Occipital lobe (tissue), 2 donors: ENCODE measurements around the gene ARL17A. TPM values are rescaled to one million over a fixed set of nuclear protein-coding genes. Genes with fewer than 3 reads are reported as not detected.
"Not testable (repeated sequence)": the region's sequence is repeated elsewhere in the genome, so short reads cannot be mapped to it uniquely, and the experiment has no call there.

Experiments used
- DNase-seq: peaks from one replicate; lab custom pipeline; 2025; lab: John Stamatoyannopoulos, UW
- total RNA-seq: library from RNA; depleted of rRNA; stranded (reverse); fragments of >200 nt; gene quantifications from one replicate; pipeline ENCODE4 v1.2.3, GENCODE V29; 2014

Gene ARL17A
- total RNA-seq, result 10.9 TPM

DNA sequence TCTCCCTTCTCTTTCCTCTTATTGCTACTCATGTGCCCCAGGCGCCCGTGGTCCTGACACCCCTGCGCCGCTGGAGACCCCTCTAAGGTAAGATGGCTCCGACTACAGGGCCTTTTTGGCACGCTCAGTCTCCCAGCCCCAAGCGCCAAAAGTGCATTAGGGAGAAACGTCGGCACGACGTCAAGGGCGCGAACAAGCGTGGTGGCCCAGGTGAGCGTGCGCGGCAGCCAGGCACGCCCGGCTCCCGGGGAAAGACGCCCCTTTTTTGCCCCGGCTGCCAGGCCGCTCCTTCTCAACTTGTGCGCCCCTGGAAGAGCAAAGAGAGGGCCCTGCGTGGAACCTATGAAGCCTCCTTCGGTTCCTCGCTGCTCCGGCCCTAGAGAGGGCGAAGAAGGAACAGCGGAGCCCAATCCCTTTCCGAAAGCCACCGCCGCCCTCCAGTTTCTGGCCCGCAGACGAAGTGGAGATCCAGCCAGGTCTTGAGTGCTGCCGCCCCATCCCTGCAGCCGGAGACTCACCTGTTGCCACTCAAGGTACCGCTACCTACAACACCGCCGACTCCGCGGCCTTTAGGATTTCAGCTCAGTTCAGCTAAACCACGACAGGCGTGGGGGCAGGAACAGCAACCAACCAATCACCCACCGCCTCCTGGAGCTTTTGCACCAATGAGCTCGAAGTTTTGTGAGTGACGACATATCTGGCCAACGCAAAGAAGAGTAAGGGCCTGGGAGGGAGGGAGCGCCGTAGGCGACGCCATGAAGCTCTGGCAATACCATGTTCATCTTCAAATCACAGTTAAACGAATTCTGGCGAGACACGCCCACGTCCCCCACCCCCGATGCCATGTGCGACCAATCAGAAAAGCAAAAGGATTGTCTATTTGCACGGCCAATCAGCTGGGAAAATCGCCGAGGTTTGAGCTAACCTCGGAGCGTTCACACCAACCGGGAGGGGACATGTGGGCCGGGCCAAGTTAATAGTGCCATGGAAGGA is at the start of gene ARL17A:
Gene ARL17A, minus strand, starts transcription at position 609 of the 993 bp plus-strand sequence. CDS start 3,369 bp downstream, outside the sequence.
- not testable (repeated sequence) for DNase-seq

DNA sequence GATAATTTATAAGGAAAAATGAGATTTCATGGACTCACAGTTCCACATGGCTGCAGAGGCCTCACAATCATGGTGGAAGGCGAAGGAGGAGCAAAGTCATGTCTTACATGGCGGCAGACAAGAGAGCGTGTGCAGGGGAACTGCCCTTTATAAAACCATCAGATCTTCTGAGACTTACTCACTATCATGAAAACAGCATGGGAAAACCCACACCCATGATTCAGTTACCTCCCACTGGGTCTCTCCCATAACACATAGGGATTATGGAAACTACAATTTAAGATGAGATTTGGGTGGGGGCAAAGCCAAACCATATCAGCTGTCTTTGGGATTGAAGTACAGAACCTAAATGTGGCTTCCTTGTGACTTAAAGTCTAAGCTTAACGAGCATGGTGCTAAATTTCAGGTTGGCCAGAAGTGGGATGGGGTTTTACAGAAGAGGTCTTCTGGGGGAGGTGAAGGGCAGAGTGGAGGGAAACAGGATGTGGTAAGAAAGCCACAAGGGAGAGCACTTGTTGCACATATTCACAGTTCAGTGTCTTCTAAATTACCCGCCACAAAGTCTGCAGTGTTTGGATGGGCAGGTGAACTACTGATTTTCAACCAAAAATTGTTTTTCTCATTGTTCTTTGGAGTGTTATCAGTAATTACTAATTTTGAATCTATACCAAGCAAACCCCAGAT is 49.4 kb upstream of the ARL17A start:
- not testable (repeated sequence) for DNase-seq

DNA sequence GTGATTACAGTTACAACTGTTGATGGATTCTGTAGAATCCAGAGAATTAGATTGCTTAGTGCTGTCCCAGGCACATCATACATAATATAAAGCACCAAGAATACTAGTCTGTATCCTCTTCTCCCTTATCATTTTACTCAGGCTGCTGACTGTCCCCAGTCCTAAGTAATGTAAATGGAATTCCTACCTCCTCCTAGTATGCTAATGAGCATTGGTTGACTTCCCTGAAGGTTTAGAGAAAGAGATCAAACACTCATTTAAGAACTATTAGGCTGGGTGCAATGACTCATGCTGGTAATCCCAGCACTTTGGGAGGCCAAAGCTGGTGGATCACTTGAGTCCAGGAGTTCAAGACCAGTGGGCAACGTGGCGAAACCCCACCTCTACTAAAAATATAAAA is 48.0 kb upstream of the ARL17A start:
- not testable (repeated sequence) for DNase-seq

DNA sequence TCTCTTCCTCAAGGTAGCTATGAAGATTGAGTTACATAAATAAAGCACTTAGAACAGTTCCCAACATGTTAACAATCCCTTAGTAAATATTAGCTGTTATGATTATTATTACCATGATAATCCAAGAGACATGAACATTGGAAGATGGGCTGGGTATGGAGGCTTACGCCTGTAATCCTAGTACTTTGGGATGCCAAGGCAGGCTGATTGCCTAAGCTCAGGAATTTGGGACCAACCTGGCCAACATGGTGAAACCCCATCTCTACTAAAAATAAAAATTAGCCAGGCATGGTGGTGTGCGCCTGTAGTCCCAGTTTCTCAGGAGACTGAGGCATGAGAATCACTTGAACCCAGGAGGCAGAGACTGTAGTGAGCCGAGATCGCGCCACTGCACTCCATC is 45.2 kb upstream of the ARL17A start:
- DNase-seq, result not testable (repeated sequence)

DNA sequence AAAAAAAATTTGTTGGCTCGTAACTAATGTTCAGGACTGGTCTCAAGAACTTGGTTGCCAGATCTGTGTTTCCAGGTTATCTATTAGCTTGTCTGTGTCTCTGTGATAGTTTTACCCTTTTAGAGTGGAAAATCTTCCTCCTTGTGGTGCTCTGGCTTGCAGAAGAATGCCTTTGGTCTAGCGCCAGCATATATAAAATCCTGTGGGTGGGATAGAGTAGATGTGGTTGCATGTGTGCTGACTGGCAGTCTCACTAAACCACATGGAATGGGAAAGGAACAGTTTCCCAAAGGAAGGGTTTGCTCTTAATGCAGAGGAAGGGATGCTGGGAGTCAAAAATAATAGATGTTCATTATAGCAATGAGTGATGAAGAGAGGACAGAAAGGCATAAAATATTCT is 44.3 kb upstream of the ARL17A start:
- not testable (repeated sequence) for DNase-seq

DNA sequence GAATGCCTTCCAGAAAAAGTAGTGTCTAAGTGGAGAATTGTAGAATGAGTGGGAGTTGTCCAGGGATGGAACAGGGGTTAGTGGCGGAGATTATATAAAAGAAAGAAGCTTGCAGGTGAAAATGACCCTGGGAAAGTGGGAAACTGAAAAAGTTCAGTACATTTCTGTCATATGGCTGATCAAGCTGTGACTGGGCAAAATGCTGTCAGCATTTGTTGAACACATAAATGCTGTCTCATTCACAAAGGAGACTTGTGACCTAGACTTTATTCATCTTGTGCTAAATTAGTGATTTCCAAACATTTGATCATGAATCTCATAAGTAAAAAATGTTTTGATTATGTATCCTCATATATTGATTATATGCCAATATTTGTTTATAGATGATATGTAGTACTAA is 39.5 kb upstream of the ARL17A start:
- not testable (repeated sequence) for DNase-seq

DNA sequence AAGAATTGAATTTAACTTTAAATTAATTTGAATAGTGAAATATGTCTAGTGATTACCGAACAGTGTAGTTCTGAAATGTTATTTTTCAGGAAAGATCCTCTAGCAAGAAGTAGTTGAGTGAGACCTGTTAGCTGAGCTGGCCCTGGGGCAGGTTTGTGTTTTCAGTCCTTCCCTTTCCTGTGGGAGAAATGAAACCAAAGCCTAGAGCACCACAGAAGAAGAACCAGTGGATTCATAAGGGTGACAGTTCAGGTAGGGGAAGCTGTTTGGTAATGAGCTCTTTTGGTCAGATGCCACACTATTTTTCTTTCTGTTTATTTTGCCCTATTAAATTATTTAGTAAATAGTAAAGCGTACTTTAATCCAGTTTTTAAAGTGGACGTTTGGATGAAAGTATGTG is 37.6 kb upstream of the ARL17A start:
- not testable (repeated sequence) for DNase-seq

DNA sequence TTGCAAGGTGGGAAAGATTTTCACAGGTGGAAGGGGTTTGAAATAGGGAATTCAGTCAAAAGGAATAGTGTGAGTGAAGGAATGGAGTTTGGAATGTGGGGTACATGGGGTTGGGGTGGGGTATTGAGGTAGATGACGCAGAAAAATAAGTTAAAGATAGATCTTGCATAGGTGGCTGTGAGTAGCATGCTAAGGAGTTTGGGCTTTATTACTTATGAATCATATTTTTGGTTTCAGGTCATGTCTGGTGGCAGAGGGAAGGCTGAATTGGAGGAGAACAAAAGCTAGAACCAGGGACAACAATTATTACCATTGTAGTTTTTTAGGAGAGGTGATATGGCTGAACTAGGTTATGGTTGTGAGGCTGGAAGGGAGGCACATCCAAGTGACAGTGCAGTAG is 34.4 kb upstream of the ARL17A start:
- not testable (repeated sequence) for DNase-seq

DNA sequence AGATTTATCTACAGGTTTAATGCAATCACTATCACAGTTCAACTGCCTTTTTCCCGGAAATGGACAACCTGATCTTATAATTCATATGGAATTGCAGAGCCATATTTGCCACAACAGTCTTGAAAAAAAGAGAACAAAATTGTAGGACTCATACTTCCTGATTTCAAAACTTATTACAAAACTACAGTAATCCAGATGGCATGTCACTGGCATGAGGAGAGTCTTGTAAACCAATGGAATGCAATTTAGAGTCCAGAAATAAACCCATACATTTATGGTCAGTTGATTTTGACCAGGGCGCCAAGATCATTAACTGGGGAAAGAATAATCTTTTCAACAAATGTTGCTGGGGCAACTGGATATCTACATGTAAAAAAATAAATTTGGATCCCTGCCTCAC is 31.8 kb upstream of the ARL17A start:
- DNase-seq, result not testable (repeated sequence)

DNA sequence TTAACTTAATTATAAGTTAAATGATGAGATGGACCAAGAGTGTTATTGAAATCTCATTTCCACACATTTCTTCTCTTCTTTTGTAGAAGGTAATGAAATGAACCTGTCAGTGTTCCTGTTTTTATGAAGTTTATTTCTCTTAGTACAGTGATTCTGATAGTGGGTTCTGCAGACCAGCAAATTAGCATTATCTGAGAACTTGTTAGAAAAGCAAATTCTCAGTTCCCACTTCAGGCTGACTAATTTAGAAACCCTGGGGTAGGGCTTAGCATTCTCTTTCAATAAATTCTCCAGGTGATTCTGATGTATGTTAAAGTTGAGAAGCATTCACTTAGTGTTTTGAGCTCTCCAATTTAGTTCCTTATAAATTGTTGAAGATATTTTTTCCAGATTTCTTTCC is 23.6 kb upstream of the ARL17A start:
- not testable (repeated sequence) for DNase-seq

DNA sequence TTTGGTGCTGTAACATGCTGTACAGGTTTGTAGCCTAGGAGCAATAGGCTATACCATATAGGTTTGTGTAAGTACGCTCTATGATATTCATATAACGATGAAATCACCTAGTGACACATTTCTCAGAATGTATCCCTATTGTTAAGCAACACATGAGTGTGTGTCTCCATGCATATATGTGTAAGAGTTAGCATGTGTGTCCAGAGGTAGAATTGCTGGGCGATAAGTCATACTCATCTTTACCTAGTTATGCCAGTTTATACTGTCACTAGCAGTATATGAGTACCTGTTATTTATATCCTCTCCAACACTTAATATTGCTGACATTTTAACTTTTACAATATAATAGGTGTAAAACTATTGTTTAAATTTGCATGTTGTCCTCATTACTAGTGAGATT is 21.3 kb upstream of the ARL17A start:
- not testable (repeated sequence) for DNase-seq

DNA sequence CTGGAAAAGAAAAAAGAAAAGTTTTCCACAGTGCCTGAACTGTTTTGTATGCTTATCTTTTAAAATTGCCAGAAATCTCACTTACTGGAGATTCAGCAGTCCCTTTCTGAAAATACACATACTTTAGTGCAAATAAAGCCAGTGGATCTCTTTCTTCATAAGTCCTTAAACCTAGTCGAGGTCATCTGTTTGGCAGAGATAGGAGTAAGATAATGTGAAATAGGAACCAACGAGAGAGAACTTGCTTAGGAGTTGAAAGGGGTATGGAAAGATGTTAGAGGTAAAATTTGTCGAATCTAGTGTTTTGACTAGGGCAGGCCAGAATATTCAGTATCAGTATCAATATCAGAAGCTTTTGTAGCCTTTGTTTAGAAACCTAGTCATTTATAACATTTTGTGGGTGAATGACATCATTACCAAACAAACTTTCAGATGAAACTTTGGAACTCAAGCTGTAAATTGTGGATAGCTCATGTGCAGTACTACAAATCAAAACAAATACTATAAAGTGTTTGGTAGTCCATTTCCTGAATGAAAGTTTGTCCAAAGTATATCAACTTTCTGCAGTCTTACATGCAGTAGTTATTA is 18.9 kb upstream of the ARL17A start:
- DNase-seq, result not testable (repeated sequence)

DNA sequence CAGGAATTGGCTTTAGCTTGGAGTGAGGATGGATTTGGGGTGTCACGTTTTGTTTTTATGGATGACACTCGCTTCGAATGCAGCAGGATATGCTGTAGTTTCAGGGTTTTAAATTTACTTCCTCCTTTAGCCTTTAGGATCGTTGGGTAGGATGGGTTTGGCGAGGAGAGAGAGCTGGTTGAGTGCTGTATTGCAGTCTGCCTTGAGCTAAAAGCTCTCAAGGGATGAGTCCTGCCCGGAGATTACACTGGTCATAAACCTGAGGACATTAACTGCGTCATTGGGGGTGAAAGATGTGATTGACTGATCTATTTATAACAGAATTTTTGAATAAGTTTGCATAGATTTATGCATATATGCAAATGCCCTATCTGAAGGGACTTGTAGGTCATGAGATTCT is 11.8 kb upstream of the ARL17A start:
- DNase-seq, result not testable (repeated sequence)

DNA sequence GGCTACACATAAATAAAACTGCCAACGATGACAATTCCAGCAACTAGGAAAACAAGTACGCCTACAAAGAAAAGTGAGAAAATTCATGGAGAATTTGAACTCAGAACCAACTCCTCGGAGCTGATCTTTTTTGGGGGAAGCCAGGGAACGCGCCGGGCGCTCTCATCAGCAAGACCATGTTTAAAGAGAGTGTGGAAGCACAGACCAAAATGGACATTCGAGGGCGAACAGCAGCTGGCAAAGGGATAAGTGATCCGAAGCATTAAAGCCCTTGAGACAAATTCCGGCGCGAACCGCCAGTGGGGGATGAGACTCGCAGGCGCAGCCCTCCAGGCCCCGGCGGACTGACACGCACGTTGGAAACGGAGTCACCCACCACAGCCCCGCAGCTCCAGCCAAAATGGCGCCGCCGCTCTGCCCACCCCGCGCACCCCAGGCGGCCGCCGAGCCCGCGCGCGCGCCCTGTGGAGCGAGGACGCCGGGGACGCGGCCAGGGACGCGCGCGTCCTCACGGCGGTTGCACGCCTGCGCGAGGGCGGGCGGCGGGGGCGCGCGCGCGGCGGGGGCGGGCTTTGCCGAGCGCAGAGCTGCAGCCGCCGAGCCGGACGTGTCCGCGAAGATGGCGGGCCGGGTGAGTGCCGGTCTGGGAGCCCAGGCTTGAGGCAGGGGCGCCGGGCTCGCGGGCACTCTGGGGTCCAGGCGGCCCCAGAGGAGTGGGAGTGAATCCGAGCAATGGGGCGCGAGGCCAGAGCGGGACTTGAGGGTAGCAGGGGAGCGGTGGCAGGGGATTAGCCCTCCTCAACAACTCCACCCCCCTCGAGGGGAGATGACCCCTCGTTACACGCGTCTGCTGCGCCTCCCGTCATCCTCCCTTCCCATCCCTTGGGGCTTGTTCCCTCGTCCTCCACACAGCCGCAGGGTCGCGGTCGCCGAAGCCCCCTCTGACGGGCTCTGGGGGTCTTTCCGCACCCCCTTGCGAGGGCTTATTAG is 11.0 kb upstream of the ARL17A start, which contains the start of gene NSF:
Gene NSF, plus strand, starts transcription at position 513 of the 990 bp plus-strand sequence. Its CDS starts 107 bp downstream, at position 620.
- not testable (repeated sequence) for DNase-seq

DNA sequence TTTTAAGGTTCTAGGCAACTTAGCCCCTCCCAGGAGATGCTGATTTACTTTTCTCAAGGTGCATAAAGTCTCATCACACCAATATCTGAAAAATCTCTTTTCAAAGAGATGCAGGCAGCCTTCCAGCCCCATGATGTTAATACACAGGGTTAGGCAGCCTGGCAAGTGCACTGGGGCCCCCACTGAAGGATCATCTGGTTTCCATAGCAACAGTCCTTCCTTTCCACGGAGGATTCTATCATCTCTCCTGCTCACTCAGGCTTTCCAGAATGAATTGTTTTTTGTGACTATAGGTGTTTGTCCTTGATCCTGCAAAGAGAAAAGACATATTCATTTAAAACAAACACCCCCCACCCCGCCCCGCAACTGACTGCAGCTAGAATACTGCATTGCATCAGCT is 6.0 kb upstream of the ARL17A start:
- DNase-seq, result not testable (repeated sequence)

DNA sequence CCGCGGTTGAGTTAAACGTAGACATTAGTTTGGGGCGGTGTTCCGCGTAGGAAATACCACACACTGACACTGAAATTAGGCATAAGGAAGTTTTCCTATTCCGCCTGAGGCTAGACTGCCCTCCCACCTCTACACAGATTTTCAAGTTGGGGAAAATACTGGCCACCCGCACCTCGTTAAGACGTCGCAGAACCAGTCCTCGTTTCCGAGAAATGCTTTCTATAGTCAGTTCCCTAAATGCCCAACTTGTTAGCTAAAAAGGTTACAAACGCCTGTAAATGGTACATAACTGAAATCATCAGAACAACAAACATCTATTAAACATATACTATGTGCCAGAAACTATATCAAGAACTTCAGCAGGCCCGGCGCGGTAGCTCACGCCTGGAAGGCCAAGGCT is 591 bp upstream of the ARL17A start:
- DNase-seq, result not testable (repeated sequence)

DNA sequence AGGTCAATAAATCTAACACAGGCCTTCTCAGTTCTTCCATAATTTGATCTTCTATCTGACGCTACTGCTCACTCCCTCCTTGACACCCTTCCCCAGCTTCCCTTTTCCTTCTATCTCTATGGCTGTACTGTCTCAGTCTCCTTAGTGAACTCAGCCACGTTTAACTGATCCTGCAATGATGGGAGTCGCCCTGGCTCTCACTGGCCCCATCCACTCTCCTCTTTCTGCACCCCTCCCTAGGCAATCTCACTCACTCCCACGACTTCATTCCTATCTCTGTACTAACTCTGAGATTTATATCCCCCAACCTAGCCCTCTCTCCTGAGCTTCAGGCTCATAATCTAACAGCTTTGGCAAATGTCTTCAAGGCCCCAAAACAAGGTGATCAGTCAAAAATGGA is 7.7 kb downstream of the ARL17A start:
- not testable (repeated sequence) for DNase-seq

DNA sequence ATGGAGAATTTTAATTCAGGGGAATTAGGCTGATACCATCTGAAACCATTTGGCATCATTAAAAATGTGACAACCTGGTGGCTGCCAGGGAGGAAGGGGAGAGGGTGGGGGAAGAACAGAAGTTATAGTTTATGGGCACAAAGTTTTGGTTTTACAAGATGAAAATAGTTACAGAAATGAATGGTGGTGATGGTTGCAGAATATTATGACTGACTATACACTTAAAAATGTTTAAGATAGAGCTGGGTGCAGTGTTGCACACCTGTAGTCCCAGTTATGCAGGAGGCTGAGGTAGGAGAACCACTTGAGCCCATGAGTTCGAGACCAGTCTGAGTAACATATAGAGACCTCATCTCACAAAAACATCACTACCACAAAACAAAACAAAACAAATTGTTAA is 12.5 kb downstream of the ARL17A start:
- DNase-seq, result not testable (repeated sequence)

DNA sequence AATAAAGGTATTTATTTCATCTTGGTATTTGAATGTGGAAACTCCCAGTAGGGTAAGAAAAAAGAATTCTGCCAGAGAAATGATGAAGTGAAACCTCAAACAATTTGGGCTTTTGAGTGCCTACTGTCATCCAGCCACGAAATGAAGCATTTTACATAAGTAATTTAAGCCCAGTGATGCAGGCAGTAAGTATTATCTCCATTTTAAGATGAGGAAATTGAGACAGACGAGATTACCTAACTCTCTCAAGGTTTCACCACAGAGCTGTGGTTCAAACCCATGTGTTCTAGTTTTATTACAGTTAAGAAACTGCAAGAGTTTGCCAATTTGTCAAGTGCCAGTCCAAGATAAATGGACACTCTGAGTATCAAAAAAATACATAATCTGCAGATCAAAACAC is 13.2 kb downstream of the ARL17A start:
- not testable (repeated sequence) for DNase-seq

DNA sequence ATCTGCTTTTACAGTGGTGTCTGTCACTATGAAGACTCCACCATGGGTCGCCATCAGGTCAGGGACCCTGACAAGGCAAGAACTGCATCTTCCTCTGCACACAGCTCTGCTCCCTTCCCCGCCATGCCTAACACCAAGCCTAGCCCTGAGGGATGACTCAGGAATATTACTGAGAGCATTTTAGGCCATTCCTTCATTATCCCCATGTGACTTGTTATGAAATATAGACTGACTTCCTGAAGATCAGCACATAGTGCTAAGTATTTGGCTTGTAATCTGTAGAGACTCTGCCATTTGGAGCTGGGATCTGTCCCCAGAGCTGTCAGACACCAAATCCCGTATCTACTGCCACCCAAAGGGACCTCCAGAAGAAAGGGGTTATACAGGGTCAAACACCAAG is 19.4 kb downstream of the ARL17A start:
- not testable (repeated sequence) for DNase-seq
